Stimulated activated CD4-positive, alpha-beta T cell treated with anti-CD3 and anti-CD28 coated beads, Interleukin-1b, Interleukin-23, amount 100 ng/mL, for 48 hours (primary cell): ENCODE measurements around the gene ZNF474.
A peak's percentile ranks its signal among the peaks of the same experiment; 100 is the strongest.

Source experiments
- DNase-seq: peaks from one replicate; pipeline ENCODE4 v3.0.0-alpha.2; 2020

The ZNF474 gene

GRCh38 chr5:122119205-122119604 is 10.1 kb upstream of the ZNF474 start:
- DNase-seq: no peak

DNA sequence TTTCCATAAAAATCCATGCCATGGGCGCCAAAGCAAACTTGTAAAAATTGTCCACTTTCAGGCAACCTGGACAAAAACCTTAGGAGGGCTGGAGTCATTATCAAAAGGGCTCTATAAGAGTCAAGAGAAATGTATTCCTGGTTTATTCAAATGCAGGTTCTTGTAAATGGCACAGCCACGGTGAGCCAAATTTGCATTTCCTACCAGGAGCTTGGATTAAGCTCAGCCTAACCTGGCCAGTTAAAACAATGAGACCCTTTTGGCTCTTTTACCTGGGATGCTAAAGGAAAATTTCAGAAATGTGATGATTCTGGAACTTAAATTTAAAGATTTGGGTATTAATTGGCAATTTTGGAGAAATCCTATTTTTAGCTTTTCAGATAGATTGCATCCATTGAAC is 8.9 kb upstream of the ZNF474 start:
- DNase-seq: no peak

- DNase-seq: no peak
Measured at GRCh38 chr5:122120957-122121356, 8.4 kb upstream of the ZNF474 start.

DNA sequence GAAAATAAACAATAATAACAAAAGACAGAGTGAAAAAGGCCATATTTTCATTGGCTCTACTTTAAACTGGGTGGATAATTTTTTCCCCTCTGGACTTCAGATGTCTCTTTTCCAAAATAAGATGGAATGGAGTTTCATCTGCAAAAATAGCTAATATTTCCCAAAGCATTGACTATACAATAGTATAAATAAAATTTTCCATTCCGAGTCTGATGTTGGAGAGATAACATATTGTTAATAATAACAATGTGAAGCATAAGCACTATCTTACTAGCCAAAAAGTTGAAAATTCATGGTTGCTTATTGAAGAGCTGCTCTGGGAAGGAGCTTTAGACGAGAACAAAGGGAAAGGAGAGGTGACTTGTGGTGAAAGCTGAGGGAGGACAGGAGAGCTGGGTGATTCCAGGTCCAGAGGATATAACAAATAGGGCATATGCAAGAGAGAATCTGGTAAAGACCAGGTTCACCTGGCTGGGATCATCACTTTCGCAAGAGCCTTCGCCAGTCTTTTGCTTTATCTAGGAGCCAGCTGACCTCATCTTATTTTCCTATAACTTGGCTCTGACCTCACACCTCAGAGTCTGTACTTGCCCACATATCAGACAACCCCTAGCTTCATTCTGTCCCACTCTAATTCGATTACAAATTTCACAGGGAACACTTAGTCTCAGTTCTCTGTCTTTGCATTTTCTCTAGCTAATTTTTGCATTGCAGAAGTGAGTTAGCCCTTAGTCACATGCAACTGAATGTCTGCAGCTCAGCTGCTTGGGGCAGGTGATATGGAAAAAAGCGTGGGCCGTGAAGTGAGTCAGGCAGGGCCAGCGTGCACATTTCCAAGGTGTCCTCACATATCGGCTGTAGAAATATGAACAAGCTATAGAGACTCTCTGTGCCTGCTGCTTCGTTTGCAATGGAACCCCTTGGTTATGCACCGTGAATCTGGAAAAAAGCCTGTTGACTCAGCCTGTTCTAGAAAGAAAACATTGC is 7.6 kb upstream of the ZNF474 start:
- DNase-seq: peak; percentile 28

DNA sequence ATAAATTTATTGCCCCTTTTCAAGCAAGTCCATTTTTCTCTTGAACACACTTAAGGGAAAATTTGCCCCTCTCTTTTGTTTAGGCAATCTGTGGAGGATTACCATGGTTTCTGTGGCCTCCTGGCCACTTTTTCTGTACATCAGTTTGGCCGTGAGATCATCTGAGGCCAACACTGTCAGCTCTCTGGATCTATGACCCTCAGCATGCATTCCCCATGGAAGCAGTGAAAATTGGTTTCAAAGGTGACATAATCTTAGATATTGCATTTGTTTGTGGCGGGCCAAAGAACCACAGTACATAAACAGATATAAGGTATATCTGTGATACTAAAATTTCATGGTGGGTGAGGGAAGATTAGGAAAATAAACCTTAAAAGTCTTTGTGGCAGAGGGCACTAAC is 4.6 kb upstream of the ZNF474 start:
- DNase-seq: no peak

- no peak for DNase-seq
Measured at GRCh38 chr5:122126177-122126755, 3.1 kb upstream of the ZNF474 start.

DNA sequence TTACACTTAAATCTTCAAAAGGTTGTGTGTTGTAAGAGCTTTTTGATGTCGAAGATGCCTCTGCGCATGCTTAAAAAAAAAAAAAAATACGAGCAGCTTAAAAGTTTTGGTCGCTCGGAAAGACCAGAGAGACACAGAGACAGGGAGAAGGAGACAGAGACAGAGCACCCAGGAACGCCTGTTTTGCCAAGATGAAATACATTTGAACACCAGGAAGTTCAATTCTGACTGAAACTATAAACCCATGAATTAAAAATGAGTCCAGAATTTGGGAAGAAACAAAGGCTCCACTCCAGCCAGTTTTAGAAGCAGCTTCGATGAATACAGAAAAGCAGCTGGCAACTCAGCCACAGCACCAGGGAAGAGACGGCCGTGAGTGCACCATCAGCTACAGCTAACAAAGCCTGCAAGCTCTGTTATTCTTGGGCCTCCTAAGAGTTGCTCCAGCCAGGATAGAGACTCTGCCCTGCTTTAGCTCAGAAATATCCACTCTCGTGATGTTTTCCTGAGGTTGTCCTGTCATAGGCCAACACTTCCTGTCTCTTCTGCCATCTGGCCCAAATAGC is 2.5 kb upstream of the ZNF474 start:
- DNase-seq: no peak

DNA sequence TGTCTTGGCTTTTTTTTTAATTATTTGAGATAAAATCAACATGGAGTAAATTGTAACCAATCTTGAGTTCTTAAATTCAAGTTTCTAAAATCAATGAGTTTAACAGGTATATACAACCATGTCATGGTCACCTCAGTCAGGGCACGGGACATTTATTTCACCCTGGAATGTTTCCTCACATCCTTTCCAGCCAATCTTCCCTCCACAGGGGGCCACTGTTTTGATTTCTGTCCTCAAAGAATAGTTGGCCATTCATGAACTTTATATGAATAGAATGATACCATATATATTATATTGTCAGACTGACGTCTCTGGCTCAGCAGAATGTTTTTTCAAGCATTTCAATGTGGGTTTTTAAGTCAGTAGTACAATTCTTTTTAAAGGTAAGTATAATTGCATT is 806 bp downstream of the ZNF474 start:
- no peak for DNase-seq

DNA sequence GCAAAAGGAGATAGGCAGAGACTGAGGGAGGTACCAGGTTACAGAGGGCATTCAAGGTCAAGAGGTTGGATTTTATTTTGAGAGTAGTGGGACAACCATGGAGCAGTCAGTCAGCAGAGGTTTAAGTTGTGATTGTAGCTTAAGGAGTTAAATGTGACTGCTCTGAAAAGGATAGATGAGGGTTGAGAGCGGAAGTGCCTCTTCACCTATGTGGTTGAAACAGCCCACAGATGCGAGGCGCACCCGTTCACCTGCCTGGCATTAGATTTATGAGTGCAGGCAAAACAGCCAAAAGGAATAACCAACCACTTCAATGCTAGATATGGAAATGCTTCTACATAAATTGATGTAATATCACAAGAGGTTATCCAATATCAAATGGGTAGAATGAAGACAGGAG is 8.4 kb downstream of the ZNF474 start:
- no peak for DNase-seq

DNA sequence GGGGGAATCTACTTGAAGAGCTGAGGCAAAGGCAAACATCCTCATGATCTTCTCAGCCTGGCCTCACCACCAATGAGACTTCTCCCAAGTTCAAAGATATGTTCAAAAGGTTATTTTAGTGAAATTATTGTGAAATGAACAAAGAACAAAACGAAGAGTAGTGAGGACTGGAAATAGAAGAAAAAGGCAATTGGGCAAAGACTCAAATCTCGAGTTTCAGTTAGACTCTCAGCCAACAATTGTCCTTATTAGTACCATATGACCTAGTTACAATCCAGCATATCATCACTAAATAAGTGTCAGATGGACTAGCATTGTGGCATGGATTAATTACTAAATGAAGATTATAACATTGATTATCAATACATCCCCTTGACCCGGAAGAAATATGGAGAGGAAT is 9.0 kb downstream of the ZNF474 start:
- no peak for DNase-seq

GRCh38 chr5:122140900-122141299 is 11.6 kb downstream of the ZNF474 start:
- DNase-seq: no peak

DNA sequence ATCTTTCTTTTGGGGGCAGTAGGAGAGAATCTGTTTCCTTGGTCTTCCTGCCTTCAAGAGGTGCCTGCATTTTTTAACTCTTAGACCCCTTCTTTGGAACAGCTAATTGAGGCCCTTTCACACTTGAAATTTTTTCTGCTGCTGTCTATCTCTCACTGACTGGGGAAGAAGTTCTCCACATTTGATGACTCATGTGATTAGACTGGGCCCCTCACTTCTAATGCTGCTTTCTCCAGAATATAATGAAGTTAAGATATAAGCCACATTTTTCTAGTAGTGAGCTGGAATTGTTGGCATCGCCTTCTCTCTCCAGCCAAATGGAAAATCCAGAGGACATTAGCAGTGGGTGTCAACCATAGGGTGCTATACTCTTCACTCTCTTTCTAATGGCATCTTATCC is 12.4 kb downstream of the ZNF474 start:
- DNase-seq: no peak

DNA sequence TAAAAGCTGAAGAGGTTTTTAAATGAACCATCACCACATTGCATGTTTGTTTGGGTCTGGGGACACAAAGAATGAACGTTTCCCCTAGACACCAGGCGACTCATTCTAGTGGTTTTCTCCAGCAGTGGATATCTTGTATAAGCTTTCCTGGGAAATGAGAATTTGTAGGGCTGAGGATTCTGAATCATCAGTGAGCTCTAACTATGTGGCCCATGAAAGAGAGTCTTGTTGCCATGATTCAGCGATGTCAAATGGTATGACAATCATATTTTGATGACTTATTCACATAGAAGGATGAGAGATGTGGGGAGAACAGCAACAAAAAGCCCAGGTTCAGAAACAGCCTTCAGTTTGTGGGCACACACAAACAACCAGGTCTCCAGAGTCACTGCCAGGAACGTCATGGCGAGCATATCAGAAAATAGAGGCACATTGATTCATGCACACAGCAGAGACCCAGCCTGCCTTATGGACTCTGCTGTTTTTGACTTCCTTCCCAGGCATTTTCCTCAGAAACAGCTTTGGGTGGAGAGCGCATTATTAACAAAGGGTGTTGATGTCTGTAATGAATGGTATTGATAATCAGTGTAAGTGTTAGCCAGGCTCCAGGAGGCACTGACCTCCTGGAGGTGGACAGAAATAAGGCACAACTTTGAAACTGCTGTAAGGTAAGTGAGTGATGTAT is 13.3 kb downstream of the ZNF474 start:
- no peak for DNase-seq

DNA sequence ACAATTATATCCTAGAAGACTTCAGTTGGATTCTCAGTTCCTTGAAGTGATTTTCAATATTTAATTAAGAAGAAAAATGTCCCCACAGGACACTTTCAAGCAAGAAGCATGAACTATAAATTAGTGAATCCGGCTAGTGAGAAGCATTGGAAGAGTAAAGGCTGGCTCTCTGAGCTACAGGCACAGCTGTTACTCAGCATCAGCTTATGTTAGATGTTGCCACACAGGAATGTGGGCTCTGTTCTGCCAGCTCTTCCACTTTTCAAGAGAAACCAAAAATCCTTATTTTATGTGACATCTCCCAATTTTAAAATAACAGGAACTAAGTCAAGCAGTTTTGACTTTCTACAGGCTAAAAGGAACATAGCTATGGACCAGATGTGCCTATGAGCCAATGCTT is 14.9 kb downstream of the ZNF474 start:
- no peak for DNase-seq

GRCh38 chr5:122145906-122146305 is 16.6 kb downstream of the ZNF474 start:
- DNase-seq: no peak

- no peak for DNase-seq
Measured at GRCh38 chr5:122149321-122150090, 20.2 kb downstream of the ZNF474 start.

GRCh38 chr5:122150215-122150614 is 20.9 kb downstream of the ZNF474 start:
- no peak for DNase-seq

DNA sequence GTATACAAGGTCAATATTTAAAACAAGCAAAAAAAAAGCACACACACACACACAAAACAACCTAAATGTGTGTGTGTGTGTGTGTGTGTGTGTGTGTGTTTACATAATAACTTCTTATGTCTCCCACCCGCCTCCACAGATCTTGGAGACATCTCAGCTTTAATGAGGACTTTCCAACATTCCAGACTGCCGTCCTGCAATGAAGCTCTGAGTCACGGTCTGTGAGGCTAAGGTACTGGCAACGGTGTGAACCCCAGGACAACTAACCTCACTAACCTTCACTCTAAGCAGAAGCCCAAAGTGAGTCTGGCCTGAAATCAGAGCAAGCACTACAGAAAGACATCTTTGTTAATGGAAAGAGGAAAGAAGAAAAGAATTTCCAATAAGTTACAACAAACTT is 22.3 kb downstream of the ZNF474 start:
- no peak for DNase-seq

GRCh38 chr5:122152266-122152900 is 23.0 kb downstream of the ZNF474 start:
- DNase-seq: no peak

DNA sequence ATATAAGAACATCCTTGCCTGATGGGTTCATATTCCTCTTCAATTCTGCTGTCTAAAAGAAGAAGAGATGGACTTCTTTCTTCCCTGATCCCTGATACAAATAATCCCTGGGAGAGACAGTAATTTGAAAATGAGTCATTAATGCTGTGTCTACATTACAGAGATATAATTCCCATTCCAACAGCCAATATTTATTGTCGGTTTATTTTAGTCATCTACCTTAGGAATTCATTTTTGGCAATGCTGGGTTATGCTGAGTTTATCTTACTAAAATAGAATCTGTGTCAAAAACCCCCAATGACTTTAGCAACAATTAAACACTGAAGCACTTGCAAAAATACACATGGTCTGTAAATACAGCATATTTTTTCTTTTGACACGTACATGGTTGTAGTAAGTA is 23.9 kb downstream of the ZNF474 start:
- DNase-seq: no peak

GRCh38 chr5:122153774-122154173 is 24.4 kb downstream of the ZNF474 start:
- no peak for DNase-seq

- no peak for DNase-seq
Measured at GRCh38 chr5:122154491-122154890, 25.1 kb downstream of the ZNF474 start.
